Measurements from ENCODE around the gene MYLK. TPM values are rescaled to one million over a fixed set of nuclear protein-coding genes. Genes with fewer than 3 reads are reported as not detected.

MYLK gene
- total RNA-seq, 1 donor from 2014 or later, result 50.5 TPM

- H3K9me3 ChIP-seq (ENCODE audit: insufficient read depth, low read depth, low read length), result peaks cover 8% of the 10 kb centered on the region
- Mint-ChIP-seq H3K36me3 (ENCODE audit: low read depth, unreplicated experiment) (peaks cover 17% of the 10 kb centered on the region), H3K27ac (ENCODE audit: unreplicated experiment) (no peak overlapping the region), H3K27me3 (ENCODE audit: low read depth, unreplicated experiment) (no peaks in the 10 kb centered on the region), H3K4me3 (ENCODE audit: unreplicated experiment) (no peak overlapping the region), H3K4me1 (ENCODE audit: low read depth, unreplicated experiment) (peaks cover 2% of the 10 kb centered on the region), H3K9me3 (ENCODE audit: unreplicated experiment) (peaks cover 9% of the 10 kb centered on the region)
- peak; percentile 54 for DNase-seq (ENCODE audit: low read depth)
- peaks cover 23% of the 10 kb centered on the region for H3K4me1 ChIP-seq (ENCODE audit: insufficient read depth, low read length)
- TF ChIP-seq EZH2 (IDR thresholded peaks at IDR 0.05; ENCODE audit: insufficient read depth, low read length) (no peak), CTCF (IDR thresholded peaks at IDR 0.05; ENCODE audit: insufficient read depth, low read depth, low read length) (no peak)
- peaks cover 23% of the 10 kb centered on the region for H4K20me1 ChIP-seq (ENCODE audit: insufficient read depth, low read length)
- no peak for FAIRE-seq
- peak overlapping the region; percentile 89 for H3K4me2 ChIP-seq (ENCODE audit: low read length)
- peaks cover 7% of the 10 kb centered on the region for H3K36me3 ChIP-seq (ENCODE audit: insufficient read depth, low read length)
- peak overlapping the region; percentile 92 for H2AFZ ChIP-seq (ENCODE audit: low read depth, low read length)
- peak overlapping the region; percentile 94 for H3K27ac ChIP-seq (ENCODE audit: low read depth, low read length)
- peak overlapping the region; percentile 88 for H3K9ac ChIP-seq (ENCODE audit: low read length)
- peak overlapping the region; percentile 85 for H3K4me3 ChIP-seq (ENCODE audit: insufficient read depth, low read depth, low read length)
- peaks cover 38% of the 10 kb centered on the region for H3K79me2 ChIP-seq (ENCODE audit: insufficient read depth, low read length)
- no peaks in the 10 kb centered on the region for H3K27me3 ChIP-seq (ENCODE audit: insufficient read depth, low read length)
Measured at GRCh38 chr3:123586131-123586530, 298.0 kb downstream of the MYLK start.

- H3K4me3 ChIP-seq (ENCODE audit: insufficient read depth, low read depth, low read length), result peak within 1 kb of the TSS; percentile 85
- H3K9ac ChIP-seq (ENCODE audit: low read length), result peak within 1 kb of the TSS; percentile 88
- FAIRE-seq (peak; percentile 37), DNase-seq (ENCODE audit: low read depth) (peak; percentile 92)
- peaks cover 23% of the 10 kb centered on the region for H3K4me1 ChIP-seq (ENCODE audit: insufficient read depth, low read length)
- peaks cover 6% of the 10 kb centered on the region for H3K9me3 Mint-ChIP-seq (ENCODE audit: unreplicated experiment)
- peak within 1 kb of the TSS; percentile 50 for H3K27ac Mint-ChIP-seq (ENCODE audit: unreplicated experiment)
- peak within 1 kb of the TSS; percentile 92 for H2AFZ ChIP-seq (ENCODE audit: low read depth, low read length)
- peaks cover 38% of the 10 kb centered on the region for H3K79me2 ChIP-seq (ENCODE audit: insufficient read depth, low read length)
- H3K4me1 Mint-ChIP-seq (ENCODE audit: low read depth, unreplicated experiment), result peaks cover 2% of the 10 kb centered on the region
- no peaks in the 10 kb centered on the region for H3K27me3 ChIP-seq (ENCODE audit: insufficient read depth, low read length)
- peak within 1 kb of the TSS; percentile 89 for H3K4me2 ChIP-seq (ENCODE audit: low read length)
- peak within 1 kb of the TSS; percentile 94 for H3K27ac ChIP-seq (ENCODE audit: low read depth, low read length)
- H3K36me3 Mint-ChIP-seq (ENCODE audit: low read depth, unreplicated experiment), result peaks cover 14% of the 10 kb centered on the region
- no peaks in the 10 kb centered on the region for H3K27me3 Mint-ChIP-seq (ENCODE audit: low read depth, unreplicated experiment)
- no peak within 1 kb of the TSS for H3K4me3 Mint-ChIP-seq (ENCODE audit: unreplicated experiment)
- H3K36me3 ChIP-seq (ENCODE audit: insufficient read depth, low read length), result peaks cover 7% of the 10 kb centered on the region
- H4K20me1 ChIP-seq (ENCODE audit: insufficient read depth, low read length), result peaks cover 23% of the 10 kb centered on the region
- no peak for TF ChIP-seq EZH2 (IDR thresholded peaks at IDR 0.05; ENCODE audit: insufficient read depth, low read length)
- TF ChIP-seq CTCF (IDR thresholded peaks at IDR 0.05; ENCODE audit: insufficient read depth, low read depth, low read length), result no peak
- peaks cover 2% of the 10 kb centered on the region for H3K9me3 ChIP-seq (ENCODE audit: insufficient read depth, low read depth, low read length)
Measured at GRCh38 chr3:123584988-123585937, 298.9 kb downstream of the MYLK start, which contains the start of gene HACD2. Gene HACD2, minus strand, starts transcription at chr3:123585053. Its CDS starts 26 bp downstream, at chr3:123585027.

Data from astrocyte (in vitro differentiated cells and primary cell).